PFSK-1 (cell line): ENCODE measurements around the gene EVA1A.

Experiments
- FOXP2 ChIP-seq: optimal IDR thresholded peaks from 2 replicates; pipeline ENCODE3; 2011; ENCODE audit warnings: borderline replicate concordance, control low read depth, inconsistent platforms; ENCODE audit not compliant: insufficient read depth; ENCODE audit errors: extremely low read length, extremely low read depth
- POLR2AphosphoS5 ChIP-seq: IDR thresholded peaks from 2 replicates; pipeline ENCODE4 v1.6.1; 2012; ENCODE audit warnings: low read depth, mild to moderate bottlenecking, control low read depth, low read length, moderate library complexity
- SIN3A ChIP-seq: IDR thresholded peaks from 2 replicates; pipeline ENCODE4 v1.6.1; 2012; ENCODE audit warnings: mild to moderate bottlenecking, low read length, moderate library complexity, borderline replicate concordance; ENCODE audit not compliant: insufficient read depth
- TAF1 ChIP-seq: IDR thresholded peaks from 2 replicates; pipeline ENCODE4 v1.6.1; 2012; ENCODE audit warnings: low read length, control low read depth, borderline replicate concordance; ENCODE audit not compliant: insufficient read depth
- TF ChIP-seq, protein P1 (sequence below), 2 experiments: IDR thresholded peaks; 2 replicates each; pipeline versions ENCODE4 v1.6.1 to v1.8.0; 2011 to 2012; ENCODE audit warnings: low read depth in 2 of 2, low read length in 2 of 2, control low read depth in 1 of 2, inconsistent platforms in 1 of 2, mild to moderate bottlenecking in 1 of 2, moderate library complexity in 1 of 2; ENCODE audit not compliant: insufficient read depth in 1 of 2

Gene EVA1A

DNA sequence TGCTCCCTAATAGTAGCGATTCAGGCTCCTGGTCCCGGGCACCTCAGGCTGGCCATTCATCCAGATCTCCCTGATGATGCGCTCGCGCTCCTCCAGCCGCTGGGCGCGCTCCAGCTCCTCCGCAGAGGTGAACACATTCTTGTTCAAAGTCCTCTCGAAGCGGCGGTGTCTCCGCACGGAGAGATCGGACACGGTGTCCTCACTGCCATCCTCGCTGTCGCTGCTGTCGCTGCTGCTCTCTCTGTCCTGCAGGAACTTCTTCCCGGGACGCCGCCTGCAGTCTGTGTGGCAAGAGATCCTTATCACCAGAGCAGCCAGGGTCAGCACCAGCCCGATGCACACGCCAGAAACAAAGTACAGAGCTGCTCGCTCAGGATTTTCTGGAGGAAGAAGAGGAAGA lies 67.5 kb downstream of the EVA1A start:
- no peak for TF ChIP-seq POLR2AphosphoS5

DNA sequence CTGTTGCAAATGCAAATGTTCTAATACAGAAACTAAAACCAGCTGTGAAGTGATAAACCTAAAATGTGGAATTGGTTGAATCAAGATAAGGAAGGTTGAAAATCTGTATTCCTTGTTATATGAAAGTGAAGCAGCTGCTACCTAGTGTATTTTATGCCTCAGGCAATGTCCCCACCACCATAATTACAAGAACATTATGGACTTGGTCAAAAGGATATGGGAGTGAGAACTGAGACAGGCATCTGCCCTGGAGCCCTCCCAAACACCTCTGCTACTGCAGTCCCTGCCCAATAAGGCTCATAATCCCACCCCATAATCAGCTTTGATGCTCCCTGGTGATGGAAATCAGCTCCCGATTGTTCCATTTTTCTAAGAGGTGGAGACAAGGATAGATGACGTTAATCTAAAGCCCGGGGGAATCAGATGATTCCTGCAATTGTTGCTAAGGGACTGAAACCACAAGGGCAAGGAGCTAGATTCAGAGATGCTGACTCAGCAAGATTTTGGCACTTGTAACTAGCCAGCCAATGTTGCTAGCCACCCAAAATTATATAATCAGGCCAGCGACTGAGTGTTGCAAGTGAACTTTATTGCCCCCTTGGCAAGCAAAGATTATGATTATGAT lies 69.5 kb downstream of the EVA1A start:
- TF ChIP-seq POLR2AphosphoS5 (no peak), SIN3A (no peak), FOXP2 (no peak), TAF1 (no peak)
- TF ChIP-seq, protein P1, sequence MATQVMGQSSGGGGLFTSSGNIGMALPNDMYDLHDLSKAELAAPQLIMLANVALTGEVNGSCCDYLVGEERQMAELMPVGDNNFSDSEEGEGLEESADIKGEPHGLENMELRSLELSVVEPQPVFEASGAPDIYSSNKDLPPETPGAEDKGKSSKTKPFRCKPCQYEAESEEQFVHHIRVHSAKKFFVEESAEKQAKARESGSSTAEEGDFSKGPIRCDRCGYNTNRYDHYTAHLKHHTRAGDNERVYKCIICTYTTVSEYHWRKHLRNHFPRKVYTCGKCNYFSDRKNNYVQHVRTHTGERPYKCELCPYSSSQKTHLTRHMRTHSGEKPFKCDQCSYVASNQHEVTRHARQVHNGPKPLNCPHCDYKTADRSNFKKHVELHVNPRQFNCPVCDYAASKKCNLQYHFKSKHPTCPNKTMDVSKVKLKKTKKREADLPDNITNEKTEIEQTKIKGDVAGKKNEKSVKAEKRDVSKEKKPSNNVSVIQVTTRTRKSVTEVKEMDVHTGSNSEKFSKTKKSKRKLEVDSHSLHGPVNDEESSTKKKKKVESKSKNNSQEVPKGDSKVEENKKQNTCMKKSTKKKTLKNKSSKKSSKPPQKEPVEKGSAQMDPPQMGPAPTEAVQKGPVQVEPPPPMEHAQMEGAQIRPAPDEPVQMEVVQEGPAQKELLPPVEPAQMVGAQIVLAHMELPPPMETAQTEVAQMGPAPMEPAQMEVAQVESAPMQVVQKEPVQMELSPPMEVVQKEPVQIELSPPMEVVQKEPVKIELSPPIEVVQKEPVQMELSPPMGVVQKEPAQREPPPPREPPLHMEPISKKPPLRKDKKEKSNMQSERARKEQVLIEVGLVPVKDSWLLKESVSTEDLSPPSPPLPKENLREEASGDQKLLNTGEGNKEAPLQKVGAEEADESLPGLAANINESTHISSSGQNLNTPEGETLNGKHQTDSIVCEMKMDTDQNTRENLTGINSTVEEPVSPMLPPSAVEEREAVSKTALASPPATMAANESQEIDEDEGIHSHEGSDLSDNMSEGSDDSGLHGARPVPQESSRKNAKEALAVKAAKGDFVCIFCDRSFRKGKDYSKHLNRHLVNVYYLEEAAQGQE (IDR thresholded peaks at IDR 0.05; ENCODE audit: insufficient read depth in 1 of 2, low read depth in 2 of 2, low read length in 2 of 2), result no peak

DNA sequence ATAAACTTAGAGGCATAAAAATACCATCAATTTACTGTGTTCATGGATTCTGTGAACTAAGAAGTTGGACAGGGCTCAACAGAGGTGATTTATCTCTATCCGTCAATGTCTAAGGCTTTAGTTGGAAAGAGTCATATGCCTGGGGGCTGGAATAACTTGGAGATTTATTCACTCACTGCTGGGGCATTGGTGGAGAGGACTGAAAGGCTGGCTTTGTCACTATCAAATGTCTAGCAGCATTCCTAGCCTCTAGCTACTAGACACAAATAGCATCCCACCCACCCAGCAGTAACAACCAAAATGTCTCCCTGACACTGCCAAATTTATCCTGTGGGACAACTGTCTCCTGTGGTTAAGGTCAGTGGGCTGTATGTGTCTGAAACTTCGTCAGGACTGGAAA lies 71.0 kb downstream of the EVA1A start:
- TF ChIP-seq, protein P1 (IDR thresholded peaks at IDR 0.05; ENCODE audit: insufficient read depth in 1 of 2, low read depth in 2 of 2, low read length in 2 of 2), result no peak
- TF ChIP-seq FOXP2 (no peak), POLR2AphosphoS5 (no peak), SIN3A (no peak), TAF1 (no peak)

DNA sequence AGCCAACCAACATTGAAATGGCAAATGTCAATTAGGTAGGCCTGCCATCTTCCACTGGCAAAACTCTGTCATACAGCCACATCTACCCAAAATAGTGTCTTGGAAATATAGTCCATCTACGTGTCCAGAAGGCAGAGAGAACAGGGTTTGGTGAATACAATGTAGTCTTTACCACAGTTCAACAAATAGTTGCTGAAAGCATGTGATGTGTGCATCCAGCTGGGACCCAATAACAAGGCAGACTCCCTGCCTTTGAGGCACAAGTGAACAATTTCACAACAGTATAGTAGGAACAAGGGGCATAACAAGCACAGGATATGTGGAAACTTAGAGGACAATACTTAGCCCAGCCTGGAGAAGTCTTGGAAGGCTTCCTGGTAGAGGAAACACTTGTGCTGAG lies 72.6 kb downstream of the EVA1A start:
- TF ChIP-seq FOXP2 (no peak), POLR2AphosphoS5 (no peak)
- TF ChIP-seq, protein P1 (IDR thresholded peaks at IDR 0.05; ENCODE audit: insufficient read depth in 1 of 2, low read depth in 2 of 2, low read length in 2 of 2), result no peak

GRCh38 chr2:75484840-75485239 lies 75.9 kb downstream of the EVA1A start:
- no peak for TF ChIP-seq TAF1
- TF ChIP-seq FOXP2, result no peak
- TF ChIP-seq POLR2AphosphoS5, result no peak
- TF ChIP-seq SIN3A, result no peak
- TF ChIP-seq, protein P1 (IDR thresholded peaks at IDR 0.05; ENCODE audit: insufficient read depth in 1 of 2, low read depth in 2 of 2, low read length in 2 of 2), result no peak

DNA sequence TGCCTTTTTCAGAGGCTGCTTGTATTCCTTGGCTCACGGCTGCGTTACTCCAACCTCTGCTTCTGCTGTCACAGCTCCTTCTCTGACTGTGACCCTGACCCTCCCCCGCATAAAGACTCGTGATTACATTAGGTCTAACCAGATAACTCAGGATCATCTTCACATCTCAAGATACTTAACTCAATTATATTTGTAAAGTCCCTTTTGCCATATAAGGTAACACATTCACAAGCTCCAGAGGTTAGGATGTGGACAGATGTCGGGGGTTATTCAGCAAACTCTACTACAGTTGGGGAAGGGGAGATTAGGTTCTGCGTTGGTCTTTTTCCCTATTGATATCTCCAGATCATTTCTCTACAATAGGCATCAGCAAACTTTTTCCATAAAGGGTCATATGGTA lies 76.9 kb downstream of the EVA1A start:
- no peak for TF ChIP-seq TAF1
- TF ChIP-seq, protein P1 (IDR thresholded peaks at IDR 0.05; ENCODE audit: insufficient read depth in 1 of 2, low read depth in 2 of 2, low read length in 2 of 2), result no peak
- no peak for TF ChIP-seq SIN3A
- no peak for TF ChIP-seq POLR2AphosphoS5
- no peak for TF ChIP-seq FOXP2
